Mucosa of gallbladder (tissue), 1 donor: ENCODE measurements around the gene GJA10. TPM values are rescaled to one million over a fixed set of nuclear protein-coding genes. Genes with fewer than 3 reads are reported as not detected.

Experiments
- DNase-seq: peaks from one replicate; pipeline ENCODE4 v3.0.0-alpha.2; 2020; ENCODE audit warnings: low spot score
- total RNA-seq: library from RNA; stranded (reverse); gene quantifications from one replicate; pipeline ENCODE4 v1.2.1, GENCODE V29; 2021
- donor health status: DM: no; HTN: no; CAD: no.

GJA10 gene
- total RNA-seq, 1 donor from 2014 or later, result not detected

DNA sequence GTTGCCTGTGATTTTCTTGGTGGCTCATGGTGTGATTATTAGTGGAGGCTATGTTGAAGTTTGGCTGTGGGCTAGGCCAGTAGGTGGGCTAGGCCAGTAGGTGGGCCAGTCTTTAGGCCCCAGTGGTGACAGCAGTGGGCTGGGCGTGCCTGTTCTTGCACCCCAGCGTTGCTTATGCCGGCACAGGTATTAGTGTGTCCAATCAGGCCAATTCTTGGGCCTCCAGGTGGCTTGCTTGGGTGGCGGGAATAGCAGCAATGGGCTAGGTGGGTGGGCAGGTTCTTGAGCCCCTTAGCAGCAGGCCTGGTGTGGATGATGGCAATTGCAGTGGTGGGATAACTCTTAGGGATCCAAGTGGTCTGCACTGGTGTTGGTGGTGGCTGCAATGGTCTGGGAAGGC, 22.9 kb downstream of the GJA10 start:
- DNase-seq, result no peak

DNA sequence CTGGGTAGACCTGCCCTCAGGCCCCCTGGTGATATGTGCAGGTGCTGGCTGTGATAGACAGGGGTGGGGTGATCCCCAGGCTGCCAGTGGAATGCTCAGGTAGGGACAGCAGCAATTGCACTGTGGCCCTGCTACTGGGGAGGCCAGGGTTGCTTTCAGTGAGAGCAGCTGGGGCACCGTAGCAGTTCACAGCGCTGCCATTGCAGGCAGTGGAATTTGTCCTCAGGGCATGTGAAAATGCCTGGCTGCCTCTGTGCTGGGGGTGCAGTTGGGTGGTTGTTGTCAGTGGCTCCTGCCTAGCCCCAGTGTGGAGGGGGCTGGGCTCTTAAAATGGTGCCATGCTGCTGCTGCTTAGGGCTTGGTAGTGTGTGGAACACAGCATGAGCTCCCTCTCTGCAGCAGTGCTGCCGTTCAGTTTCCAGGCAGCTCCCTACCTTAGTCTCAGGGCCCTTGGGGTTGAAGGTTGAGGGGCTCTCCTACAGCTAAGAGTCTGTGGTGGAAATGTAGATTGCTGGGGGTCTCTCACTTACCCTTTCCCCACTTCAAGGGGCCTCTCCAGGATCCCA, 23.6 kb downstream of the GJA10 start:
- DNase-seq, result no peak

GRCh38 chr6:89921197-89921596, 26.9 kb downstream of the GJA10 start:
- no peak for DNase-seq

DNA sequence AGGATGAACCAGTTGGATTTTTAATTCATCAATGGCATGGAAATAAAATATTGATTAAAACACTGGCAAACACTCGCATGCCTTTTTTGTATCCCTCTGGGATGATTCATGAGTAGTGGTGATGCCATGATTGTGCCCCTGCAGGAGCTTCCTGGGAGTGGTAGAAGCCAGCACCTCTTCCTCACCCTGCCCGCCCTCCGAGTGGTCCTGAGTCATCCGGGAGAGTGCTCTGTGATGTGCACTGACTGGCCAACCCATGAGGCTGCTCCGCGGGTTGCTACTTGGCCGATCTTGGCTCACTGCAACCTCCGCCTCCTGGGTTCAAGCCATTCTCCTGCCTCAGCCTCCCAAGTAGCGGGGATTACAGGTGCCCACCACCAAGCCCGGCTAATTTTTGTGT, 27.4 kb downstream of the GJA10 start:
- DNase-seq, result no peak

- no peak for DNase-seq
These were observed 30.0 kb downstream of the GJA10 start for GRCh38 chr6:89924231-89924630.

- no peak for DNase-seq
These were observed 31.6 kb downstream of the GJA10 start for GRCh38 chr6:89925826-89926225.

DNA sequence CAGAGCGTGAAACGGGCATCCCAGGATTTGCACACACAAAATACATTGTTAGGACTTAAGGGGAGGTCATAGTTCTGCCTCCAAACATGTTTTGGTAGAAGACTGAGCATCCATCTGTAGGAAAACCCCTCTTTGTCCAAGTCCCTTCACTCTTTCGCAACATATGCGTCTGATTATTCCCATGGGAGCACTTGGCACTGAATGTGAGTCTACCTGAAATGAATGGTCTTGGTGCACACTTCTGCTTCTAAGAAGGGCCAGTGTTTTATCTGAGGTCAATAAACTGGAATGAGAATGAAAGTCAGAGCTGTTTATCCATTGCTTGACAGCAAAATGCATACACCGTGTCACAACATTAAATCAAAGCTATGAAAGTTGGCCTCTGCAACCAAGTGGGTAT, 33.0 kb downstream of the GJA10 start:
- no peak for DNase-seq

DNA sequence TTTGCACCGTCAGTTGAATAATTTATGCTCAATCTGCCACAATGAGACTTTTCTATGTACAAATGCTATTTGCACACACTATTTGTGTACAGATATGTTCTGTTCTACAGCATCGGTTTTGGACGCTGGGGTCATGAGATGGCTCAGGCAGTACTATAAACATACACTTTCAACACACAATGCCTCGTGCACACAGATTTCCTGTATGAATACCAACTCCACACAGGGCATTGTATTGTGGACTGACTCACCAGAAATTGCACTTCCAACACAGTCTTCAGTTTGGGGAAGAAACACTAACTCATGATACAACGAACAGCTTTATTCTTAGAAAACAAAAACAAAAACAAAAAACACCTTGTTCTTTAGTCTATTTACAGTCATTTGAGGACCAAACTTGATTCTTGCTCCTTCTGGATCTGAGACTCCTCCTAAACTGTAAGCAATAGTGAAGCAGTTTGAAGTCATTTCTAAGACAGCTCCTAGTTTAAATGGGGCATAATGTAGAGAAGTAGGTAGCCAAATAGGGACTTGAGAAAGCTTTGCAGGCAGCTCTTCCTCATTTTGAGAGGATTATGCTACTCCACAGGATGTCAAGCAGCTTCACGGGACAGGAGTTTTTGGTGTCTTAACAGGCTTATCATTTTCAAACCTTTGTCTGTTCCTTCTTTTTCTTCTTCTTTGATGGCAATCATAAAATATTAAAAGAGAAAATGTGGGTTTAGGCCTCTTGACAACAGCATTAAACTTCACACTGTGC, 33.7 kb downstream of the GJA10 start:
- no peak for DNase-seq

DNA sequence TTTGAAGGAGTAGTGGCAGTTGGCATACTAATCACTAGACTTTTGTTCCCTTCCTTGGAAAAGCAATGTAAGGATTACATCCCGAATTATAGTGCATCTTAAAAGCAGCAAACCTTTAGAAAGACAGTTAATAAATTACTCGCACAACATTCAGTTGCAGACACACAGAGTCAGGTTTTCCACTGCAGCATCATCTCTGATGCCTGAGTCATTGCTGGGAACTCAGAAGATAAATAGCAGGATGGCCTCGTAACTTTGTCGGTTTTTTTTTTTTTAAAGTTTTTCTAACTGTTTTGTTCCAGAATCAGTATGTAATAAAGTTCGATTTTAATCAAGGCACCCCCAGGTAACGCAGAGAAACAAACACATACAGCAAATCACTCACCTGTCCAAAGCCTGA, 34.3 kb downstream of the GJA10 start:
- no peak for DNase-seq

- no peak for DNase-seq
These were observed 36.5 kb downstream of the GJA10 start for GRCh38 chr6:89930789-89931188.

DNA sequence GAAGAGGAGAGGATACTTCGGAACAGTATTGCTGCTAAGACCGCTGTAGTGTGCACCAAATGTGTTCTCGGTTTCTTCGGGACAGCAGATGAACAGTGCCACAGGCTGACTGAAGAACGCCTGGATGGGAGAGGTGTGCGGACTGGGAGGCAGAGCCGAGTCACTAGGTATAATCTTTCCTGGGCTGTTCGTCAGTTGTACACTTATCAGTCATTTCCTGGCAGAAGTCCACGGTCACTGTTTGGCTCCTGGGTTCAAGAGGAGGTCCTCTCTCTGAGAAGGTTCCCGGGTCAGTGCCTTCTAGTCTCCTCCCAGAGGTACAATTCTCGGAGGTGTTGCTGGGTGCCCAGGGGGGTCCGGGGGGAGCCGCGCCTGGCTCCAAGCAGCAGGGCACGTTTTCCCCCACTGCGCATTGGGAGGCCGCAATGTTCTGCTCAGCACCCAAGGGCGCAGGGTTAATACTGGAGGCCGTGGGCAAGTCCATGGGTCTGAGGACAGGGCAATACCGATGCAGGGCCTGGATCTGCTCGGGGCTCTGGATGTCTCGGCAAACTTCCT, 38.1 kb downstream of the GJA10 start:
- no peak for DNase-seq

DNA sequence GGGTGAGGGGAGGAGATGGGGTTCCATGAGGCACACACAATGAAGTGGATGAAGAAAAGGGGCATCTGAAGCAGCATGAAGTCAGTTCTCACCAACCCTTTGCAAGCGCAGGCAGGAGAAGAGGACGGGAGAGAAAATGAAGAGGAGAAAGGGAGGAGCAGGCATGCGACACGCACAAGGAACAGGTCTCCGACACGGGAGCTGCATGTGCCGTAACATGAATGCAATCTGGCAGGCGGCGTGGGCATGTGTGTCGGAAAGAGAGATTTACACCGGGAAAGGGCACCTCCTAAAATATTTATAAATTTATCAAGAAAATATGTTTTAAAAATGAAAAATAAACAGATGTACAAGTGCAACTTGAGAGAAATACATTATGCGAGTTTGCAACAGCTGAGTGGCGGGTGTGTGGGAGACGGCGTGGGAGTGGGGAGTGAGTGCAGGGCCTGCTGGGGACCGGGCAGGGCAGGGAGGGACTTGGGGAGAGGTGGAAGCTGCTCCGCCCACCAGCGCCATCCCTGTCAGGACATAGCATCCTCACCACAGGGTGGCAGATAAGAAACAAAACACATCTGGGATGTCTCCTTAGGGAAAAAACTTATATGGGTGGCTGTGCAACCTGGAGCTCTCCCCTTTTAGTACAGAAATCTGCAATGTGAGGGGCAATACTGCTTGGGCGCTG, 40.6 kb downstream of the GJA10 start:
- DNase-seq, result no peak

DNA sequence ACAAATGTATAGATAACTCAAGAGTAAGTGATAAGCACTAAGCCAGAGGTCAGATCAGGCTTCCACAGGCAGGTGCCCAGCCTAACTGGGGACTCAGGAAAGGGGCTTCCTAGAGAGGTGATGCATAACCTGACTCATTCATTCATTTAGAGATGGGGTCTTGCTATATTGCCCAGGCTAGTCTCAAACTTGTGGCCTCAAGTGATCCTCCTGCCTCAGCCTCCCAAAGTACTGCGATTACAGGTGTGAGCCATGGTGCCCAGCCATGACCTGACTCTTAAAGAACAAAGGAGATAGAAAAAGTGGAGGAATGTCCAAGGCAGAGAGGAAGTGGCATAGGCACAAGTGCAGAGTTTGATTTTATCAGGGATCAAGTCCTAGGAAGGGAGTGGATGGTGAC, 41.9 kb downstream of the GJA10 start:
- no peak for DNase-seq

- DNase-seq, result no peak
These were observed 43.7 kb downstream of the GJA10 start for GRCh38 chr6:89938014-89938413.

DNA sequence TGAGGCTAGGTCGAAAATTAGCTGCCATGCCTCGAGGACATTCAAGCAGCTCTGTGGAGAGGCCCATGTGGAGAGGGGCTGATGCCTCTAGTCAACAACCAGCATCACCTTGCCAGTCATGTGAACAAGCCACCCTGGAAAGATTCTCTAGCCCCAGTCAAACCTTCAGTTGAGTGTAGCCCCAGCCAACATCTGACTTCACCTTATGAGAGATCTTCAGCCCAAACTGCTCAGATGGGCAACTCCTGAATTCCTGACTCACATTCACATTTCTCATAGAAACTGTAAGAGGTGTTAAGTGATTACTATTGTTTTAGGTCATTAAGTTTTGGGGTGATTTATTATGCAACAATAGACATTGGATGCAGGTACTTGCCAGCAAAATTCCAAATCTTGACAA, 44.9 kb downstream of the GJA10 start:
- no peak for DNase-seq

DNA sequence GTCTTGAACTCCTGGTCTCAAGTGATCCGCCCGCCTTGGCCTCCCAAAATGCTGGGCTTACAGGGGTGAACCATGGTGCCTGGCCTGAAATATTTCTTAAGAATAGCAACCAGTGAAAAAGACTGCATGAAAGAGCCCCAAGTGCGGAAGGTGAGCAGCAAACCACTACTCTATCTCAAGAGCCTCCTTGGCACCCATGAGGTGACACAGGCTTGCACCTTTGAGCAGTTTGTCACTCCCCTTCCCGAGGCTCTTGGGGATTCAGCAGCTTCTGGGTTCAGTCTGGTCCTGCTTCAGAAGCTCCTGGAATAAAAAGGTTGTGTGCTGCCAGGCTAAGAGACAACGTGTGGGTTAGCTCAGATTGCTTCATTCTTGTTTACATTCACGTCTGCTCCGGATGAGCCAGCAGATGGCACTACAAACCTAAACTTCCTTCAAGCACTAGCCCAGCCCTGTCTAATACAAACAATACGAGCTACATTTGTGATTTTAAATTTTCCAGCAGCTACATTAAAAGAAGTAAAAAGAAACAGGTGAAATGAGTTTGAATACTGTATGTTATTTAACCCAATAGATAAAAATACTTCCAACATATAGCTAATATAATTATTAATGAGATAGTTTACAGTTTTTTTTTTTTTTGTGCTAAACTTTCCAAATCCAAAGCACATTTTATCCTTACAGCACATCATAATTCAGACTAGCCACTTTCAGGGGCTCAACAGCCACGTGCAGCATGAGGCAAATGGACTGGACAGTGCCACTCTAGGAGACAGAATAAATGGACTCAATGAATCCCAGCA, 46.2 kb downstream of the GJA10 start:
- peak; percentile 81 for DNase-seq

DNA sequence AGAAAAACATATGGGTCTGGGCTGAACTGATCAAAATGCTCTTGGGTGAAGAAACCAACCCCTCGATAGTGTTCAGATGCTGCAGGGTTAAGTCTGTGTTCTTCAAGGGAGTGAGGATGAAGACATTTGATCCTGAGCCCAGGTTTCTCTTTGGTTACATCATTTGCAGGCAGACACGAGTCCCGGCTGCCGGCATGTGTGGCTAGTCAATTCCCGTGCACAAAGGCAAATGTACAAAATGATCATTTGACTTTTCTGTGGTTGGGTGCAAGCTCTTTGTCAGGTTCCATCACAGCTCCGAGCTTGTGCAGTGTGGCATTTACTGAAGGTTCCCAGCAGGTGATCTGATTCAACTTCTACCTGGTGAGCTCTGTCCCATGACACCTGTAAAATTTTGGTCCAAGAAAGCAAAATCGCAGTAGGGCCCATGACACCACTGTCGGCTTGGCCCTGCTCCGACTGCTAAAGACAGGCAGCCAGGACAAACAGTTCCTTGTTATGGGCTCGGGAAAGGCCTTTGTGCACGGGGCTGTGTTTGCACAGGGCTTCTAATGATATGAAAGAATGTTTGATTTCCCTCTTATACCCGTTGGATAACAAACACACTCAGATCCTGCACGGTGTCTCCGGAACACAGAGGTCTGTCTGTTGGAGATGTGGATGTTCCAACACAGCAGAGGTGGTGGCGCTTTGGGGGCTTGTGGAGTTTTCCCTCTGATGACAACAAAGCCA, 46.9 kb downstream of the GJA10 start:
- DNase-seq, result peak; percentile 32

DNA sequence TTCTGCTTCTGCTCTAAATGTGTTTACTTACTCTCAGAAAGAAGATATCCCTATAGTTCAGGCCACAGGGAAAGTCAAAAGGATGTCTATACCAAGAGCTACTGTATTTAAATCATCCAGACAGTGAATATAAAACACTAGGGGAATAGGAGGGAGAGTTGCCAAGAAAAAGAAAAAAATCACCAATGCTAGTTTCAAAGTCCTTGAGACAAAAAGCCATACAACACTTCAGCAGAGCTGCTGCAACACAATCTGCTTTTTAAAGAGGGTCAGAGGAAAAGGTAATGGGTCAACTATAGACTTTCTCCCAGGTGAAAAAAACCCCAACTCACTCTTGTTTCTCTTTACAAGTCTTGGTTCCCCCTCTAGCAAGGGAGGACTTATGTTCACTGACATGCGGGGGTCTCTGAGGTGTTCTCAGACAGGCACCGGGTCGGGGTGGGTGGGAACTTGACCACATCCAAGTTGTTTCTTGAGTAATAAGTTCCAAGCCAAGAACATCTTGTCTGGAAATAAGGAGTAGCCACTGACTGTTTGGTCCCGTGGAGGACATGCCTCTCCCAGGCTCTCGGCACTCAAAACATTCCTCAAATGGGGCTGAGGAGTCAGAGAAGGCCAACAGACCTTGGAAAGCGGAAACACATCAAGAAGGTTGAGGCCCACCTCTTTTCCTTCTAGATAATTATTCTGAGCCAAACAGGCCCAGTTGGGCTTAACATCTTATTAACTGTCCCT, 47.7 kb downstream of the GJA10 start:
- DNase-seq, result no peak

DNA sequence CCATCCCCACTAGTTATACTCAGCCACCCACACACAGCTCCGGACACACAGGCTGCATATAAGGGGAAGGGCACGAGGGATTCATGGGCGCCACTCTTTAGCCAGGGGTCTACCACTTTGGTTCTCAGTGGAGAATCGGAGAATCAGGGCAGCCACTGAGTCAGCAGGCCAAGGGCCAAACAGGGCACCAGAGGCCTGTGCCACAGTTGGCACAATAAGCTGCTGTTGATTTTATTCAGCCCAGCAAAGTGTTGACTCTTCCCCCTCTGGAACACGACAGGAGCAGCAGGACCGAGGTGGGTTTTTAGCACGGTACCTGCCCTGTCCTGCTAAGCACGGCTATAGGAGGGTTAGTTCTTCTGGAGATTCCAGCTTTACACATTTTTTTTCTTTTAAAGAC, 48.3 kb downstream of the GJA10 start:
- DNase-seq, result no peak

DNA sequence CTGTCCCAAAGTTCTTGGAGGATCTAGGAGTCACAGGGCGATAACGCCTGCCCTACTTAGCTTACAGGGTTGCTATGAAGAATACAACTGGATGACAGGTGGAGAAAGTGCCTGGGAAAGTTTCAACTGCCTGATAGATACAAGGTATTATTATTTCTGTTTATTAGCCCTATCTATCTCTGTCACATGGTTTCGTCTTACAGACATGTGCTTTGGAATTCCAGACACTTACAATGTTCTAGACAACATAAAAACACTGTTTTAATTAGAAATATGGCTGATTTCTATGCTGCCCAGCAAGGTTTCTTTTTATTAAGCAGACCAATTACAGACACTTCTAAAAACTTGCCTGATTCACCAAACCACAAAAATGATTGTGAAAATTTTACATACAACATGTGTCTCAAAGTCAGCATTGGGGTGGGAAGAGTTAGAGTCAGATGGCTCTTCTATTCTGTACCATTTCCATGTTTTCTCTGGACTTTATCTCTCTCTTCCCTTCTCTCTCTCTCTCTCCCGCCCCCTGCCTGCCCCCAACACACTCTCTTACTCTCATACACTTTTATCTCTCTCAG, 50.0 kb downstream of the GJA10 start:
- DNase-seq, result no peak
